Activated T-helper 1 cell treated with Interleukin-2 at 50 U/mL for 16 hours (primary cell): ENCODE results near the gene ZNF821.
"Not testable (repeated sequence)": the region's sequence is repeated elsewhere in the genome, so short reads cannot be mapped to it uniquely, and the experiment has no call there.

ENCODE experiments used
- DNase-seq: peaks from one replicate; pipeline ENCODE4 v3.0.0-alpha.2; 2020; ENCODE audit warnings: low read depth

ZNF821 gene

GRCh38 chr16:71855937-71856662 is 27.9 kb downstream of the ZNF821 start:
- DNase-seq, result no peak

GRCh38 chr16:71854369-71854948 is 29.5 kb downstream of the ZNF821 start:
- DNase-seq, result no peak

DNA sequence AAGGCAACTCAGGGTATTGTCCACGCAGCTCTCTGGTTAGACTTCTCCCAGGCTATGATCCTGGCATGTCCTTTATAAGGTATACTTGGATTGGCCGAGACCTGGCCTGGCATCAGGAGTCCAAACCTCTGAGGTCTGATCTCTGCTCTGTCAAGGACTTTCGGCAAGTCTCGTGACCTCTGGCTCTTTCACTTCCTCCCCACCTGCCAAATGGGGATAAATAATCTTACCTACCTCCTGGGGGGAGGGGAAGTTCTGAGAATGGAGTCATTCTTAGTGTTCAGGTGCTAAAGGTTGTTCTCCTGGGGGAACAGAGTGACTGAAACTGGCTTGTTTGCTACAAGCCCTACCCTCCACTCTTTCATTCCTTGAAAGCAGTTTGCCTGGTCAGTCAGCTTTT is 30.6 kb downstream of the ZNF821 start:
- no peak for DNase-seq

DNA sequence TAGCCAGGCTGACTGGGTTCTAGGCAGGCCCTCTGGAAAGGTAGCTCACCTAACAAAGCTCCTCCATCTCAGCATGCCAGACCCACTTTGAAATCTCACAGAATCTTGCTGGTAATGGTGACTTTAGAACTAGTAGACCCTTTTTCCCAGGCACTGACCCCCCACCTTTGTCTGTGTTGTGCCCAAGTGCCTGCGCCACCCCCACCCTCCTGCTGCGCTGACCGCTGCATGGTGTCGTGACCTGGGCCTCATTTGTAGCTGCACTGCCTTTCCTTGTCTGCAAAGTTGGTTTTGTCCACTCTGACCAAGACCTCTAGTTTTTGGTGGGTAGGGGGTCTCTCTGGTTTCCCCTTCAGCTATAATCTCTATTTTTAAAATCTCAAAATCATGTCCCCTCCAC is 31.4 kb downstream of the ZNF821 start:
- no peak for DNase-seq

- no peak for DNase-seq
Observed at GRCh38 chr16:71852158-71852557, 31.8 kb downstream of the ZNF821 start.

- no peak for DNase-seq
Observed at GRCh38 chr16:71851746-71852145, 32.2 kb downstream of the ZNF821 start.

DNA sequence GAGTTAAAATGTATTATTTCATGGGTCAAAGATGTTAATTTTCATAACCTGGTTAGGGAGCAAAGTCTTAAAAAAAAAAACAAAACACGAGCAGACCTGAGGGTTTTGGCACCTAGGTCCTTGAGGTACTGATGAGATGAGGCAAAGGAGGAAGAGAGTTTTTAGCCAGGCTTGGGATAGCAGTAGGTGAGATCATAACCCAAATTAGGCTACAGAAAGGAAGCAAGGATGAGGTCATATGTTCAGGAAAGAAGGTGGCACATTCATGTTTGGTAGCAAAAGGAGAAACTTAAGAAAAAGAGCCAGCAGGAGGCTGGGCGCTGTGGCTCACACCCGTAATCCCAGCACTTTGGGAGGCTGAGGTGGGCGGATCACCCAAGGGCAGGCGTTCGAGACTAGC is 35.4 kb downstream of the ZNF821 start:
- no peak for DNase-seq

DNA sequence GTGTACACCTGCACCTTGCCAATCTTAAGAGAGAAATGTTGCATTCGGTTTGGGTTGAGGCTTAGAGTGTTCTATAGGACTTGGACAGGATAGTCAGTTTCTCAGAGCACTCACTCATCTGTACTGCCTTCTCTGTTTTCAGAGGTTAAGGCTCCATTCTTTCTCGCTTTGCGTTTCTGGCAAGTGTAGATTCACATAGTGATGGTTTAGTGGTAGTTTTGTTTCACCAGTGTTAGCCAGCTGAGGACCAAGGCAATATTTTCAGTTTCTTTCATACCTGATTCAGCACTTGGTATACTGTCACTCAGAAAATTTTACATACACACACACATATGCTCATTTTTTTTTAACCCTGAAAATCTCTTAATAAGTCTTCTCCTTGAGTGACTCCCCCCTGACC is 36.9 kb downstream of the ZNF821 start:
- DNase-seq, result no peak

- no peak for DNase-seq
Observed at GRCh38 chr16:71846431-71846830, 37.6 kb downstream of the ZNF821 start.

DNA sequence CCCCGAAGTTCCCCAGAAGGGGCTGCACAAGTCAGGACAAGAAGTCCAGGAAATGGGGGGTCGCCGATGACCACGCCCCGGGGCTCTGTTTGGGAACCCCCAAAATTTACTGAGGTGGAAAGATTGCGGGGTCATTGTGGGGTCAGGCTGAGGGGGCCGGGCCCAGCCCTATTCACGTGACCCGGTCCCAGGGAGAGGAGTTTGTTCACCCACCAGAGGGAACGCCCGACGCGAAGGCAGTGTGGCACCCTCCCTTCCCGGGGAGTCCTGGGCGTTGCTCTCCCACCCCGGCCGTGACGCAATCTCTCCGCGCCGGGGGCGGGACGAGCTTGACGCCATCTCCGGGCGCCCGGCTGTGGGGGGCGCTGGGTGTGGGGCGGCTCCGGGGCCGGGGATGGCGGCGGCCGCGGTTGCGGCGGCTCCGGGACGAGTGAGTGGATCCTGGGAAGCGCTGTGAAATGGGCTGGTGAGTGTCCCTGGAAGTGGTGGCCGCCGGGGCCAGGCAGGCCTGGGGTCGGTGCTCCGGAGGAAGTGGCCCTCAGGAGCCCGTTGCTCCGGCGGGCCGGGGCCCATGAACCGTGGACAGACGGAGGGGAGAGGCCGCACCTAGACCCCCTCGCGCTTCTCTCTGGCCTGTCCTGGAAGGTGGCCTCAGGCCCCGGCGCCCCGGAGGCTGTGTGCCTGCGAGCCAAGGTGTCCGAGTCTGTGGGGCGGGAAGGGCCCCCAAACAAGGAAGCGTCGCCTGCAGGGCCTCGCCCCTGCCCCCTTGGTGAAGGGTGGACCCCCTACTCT is 38.1 kb downstream of the ZNF821 start, which contains the start of gene ATXN1L:
Gene ATXN1L, plus strand, starts transcription at position 338 of the 792 bp plus-strand sequence. CDS start 3,765 bp downstream, outside the sequence.
- DNase-seq, result peak; percentile 92

- DNase-seq, result no peak
Observed at GRCh38 chr16:71843572-71843971, 40.4 kb downstream of the ZNF821 start.

GRCh38 chr16:71840052-71840451 is 43.9 kb downstream of the ZNF821 start:
- DNase-seq, result no peak

DNA sequence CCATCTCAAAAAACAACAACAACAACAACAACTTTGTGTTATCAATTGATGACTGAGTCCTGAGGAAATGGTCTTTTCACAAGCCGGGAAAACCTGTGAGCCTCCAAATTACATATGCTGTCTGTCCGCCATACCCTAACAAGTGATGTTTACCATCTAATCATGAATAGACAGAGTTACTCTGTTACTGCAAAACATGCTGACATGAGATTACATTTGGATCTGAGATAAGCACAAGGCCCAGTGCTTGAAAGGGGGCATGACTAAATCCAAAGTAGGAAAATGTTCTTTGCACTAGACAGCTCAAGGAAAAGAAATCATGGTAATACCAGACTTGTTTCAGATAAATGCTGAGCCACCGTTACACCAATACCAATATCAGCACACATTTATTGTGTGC is 46.8 kb downstream of the ZNF821 start:
- DNase-seq, result no peak

GRCh38 chr16:71834291-71834690 is 49.7 kb downstream of the ZNF821 start:
- no peak for DNase-seq

- not testable (repeated sequence) for DNase-seq
Observed at GRCh38 chr16:71832112-71832511, 51.9 kb downstream of the ZNF821 start.

GRCh38 chr16:71831698-71832097 is 52.3 kb downstream of the ZNF821 start:
- not testable (repeated sequence) for DNase-seq

GRCh38 chr16:71830359-71830758 is 53.6 kb downstream of the ZNF821 start:
- DNase-seq, result no peak

GRCh38 chr16:71826533-71827017 is 57.4 kb downstream of the ZNF821 start:
- no peak for DNase-seq

GRCh38 chr16:71817155-71817500 is 66.9 kb downstream of the ZNF821 start:
- not testable (repeated sequence) for DNase-seq

GRCh38 chr16:71811261-71811803 is 72.7 kb downstream of the ZNF821 start:
- DNase-seq, result no peak

DNA sequence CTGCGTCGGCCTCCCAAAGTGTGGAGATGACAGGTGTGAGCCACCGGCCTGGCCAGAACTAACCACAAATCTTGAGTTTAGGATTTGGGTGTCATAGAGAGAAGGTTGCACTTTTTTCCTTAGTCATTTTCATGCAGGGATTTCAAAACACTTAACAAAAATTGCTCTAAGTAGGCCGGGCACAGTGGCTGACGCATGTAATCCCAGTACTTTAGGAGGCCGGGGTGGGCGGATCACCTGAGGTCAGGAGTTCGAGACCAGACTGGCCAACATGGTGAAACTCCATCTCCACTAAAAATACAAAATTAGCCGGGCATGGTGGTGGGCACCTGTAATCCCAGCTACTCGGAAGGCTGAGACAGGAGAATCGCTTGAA is 73.8 kb downstream of the ZNF821 start:
- DNase-seq, result not testable (repeated sequence)
